H9 (cell line): ENCODE data around the gene RASGRF1. TPM values are rescaled to one million over a fixed set of nuclear protein-coding genes. Genes with fewer than 3 reads are reported as not detected.

Experiments used
- DNase-seq: peaks from one replicate; pipeline ENCODE4 v3.0.0-alpha.2; 2017
- H2AFZ ChIP-seq: one replicate; pipeline ENCODE4 v1.6.1; 2013; ENCODE audit warnings: mild to moderate bottlenecking, low read length, control low read depth, moderate library complexity
- H2AK5ac ChIP-seq: 2 replicates; pipeline ENCODE4 v1.6.1; 2013; ENCODE audit warnings: low read length, control low read depth, mixed read lengths; ENCODE audit not compliant: insufficient read length
- H2BK120ac ChIP-seq: one replicate; pipeline ENCODE4 v1.6.1; 2013; ENCODE audit warnings: low read depth, mild to moderate bottlenecking, low read length, control low read depth, inconsistent platforms; ENCODE audit not compliant: poor library complexity, severe bottlenecking
- H2BK12ac ChIP-seq: 2 replicates; pipeline ENCODE4 v1.6.1; 2013; ENCODE audit warnings: low read length, control low read depth, mixed read lengths, low read depth; ENCODE audit not compliant: insufficient read length
- H2BK15ac ChIP-seq: 2 replicates; pipeline ENCODE4 v1.6.1; 2013; ENCODE audit warnings: low read depth, low read length, control low read depth
- H2BK20ac ChIP-seq: one replicate; pipeline ENCODE4 v1.6.1; 2013; ENCODE audit warnings: low read depth, mild to moderate bottlenecking, low read length, control low read depth, inconsistent platforms; ENCODE audit not compliant: poor library complexity, severe bottlenecking
- H2BK5ac ChIP-seq: 2 replicates; pipeline ENCODE4 v1.6.1; 2013; ENCODE audit warnings: low read length, control low read depth, mixed read lengths; ENCODE audit not compliant: insufficient read length
- H3K14ac ChIP-seq: 2 replicates; pipeline ENCODE4 v1.6.1; 2013; ENCODE audit warnings: low read length, control low read depth; ENCODE audit not compliant: insufficient read depth
- H3K18ac ChIP-seq: 2 replicates; pipeline ENCODE4 v1.6.1; 2013; ENCODE audit warnings: low read depth, mild to moderate bottlenecking, mixed read lengths, low read length, control low read depth; ENCODE audit not compliant: insufficient read length
- H3K23ac ChIP-seq: 2 replicates; pipeline ENCODE4 v1.6.1; 2013; ENCODE audit warnings: low read length, control low read depth, mixed read lengths, low read depth; ENCODE audit not compliant: insufficient read length
- H3K23me2 ChIP-seq: 2 replicates; pipeline ENCODE4 v1.6.1; 2013; ENCODE audit warnings: low read depth, mild to moderate bottlenecking, mixed read lengths, low read length, control low read depth; ENCODE audit not compliant: insufficient read length, poor library complexity, severe bottlenecking
- H3K27ac ChIP-seq: 2 replicates; pipeline ENCODE4 v1.5.1; 2013; ENCODE audit warnings: low read length, control low read depth, mixed read lengths, low read depth; ENCODE audit not compliant: insufficient read length
- H3K27me3 ChIP-seq: 2 replicates; pipeline ENCODE4 v1.6.1; 2013; ENCODE audit warnings: low read length, control low read depth, inconsistent platforms; ENCODE audit not compliant: insufficient read depth
- H3K4ac ChIP-seq: 2 replicates; pipeline ENCODE4 v1.6.1; 2013; ENCODE audit warnings: low read depth, mild to moderate bottlenecking, control low read depth, inconsistent platforms, low read length, moderate library complexity
- H3K4me1 ChIP-seq: 2 replicates; pipeline ENCODE4 v1.6.1; 2013; ENCODE audit warnings: low read length, control low read depth, inconsistent platforms; ENCODE audit not compliant: insufficient read depth
- H3K4me2 ChIP-seq: 2 replicates; pipeline ENCODE4 v1.6.1; 2013; ENCODE audit warnings: low read length, control low read depth, mixed read lengths; ENCODE audit not compliant: insufficient read length, insufficient read depth
- H3K56ac ChIP-seq: 2 replicates; pipeline ENCODE4 v1.6.1; 2013; ENCODE audit warnings: low read depth, mild to moderate bottlenecking, mixed read lengths, low read length, control low read depth; ENCODE audit not compliant: insufficient read length
- H3K79me1 ChIP-seq: 2 replicates; pipeline ENCODE4 v1.6.1; 2013; ENCODE audit warnings: low read depth, mild to moderate bottlenecking, moderate library complexity, low read length, control low read depth, inconsistent platforms; ENCODE audit not compliant: insufficient read depth, poor library complexity, severe bottlenecking
- H3K79me2 ChIP-seq: 2 replicates; pipeline ENCODE4 v1.6.1; 2013; ENCODE audit warnings: low read length, control low read depth, inconsistent platforms; ENCODE audit not compliant: insufficient read depth
- H3K9ac ChIP-seq: 2 replicates; pipeline ENCODE4 v1.6.1; 2013; ENCODE audit warnings: low read length, control low read depth, mixed read lengths; ENCODE audit not compliant: insufficient read length; ENCODE audit errors: extremely low read depth
- H3K9me3 ChIP-seq: one replicate; pipeline ENCODE4 v1.6.1; 2013; ENCODE audit warnings: low read depth, low read length, inconsistent platforms; ENCODE audit not compliant: control insufficient read depth
- H3T11ph ChIP-seq: one replicate; pipeline ENCODE4 v1.6.1; 2013; ENCODE audit warnings: mild to moderate bottlenecking, low read length, control low read depth, inconsistent platforms
- H4K20me1 ChIP-seq: one replicate; pipeline ENCODE4 v1.6.1; 2013; ENCODE audit not compliant: control insufficient read depth, insufficient read length, insufficient read depth
- H4K5ac ChIP-seq: 2 replicates; pipeline ENCODE4 v1.6.1; 2013; ENCODE audit warnings: low read depth, mild to moderate bottlenecking, mixed read lengths, low read length, control low read depth; ENCODE audit not compliant: insufficient read length
- H4K8ac ChIP-seq: replicated peaks from 2 replicates; pipeline ENCODE4 v1.6.1; 2013; ENCODE audit warnings: low read length, control low read depth, mixed read lengths, low read depth; ENCODE audit not compliant: insufficient read length
- H4K91ac ChIP-seq: 2 replicates; pipeline ENCODE4 v1.6.1; 2013; ENCODE audit warnings: low read depth, mild to moderate bottlenecking, moderate library complexity, mixed read lengths, low read length, control low read depth; ENCODE audit not compliant: insufficient read length
- H3K27ac Mint-ChIP-seq, 3 experiments: 2 replicates in 2 of 3; 3 replicates in 1 of 3; pipeline ENCODE4 v1.8.0; 2020 to 2021; ENCODE audit warnings: mixed read lengths in 3 of 3, mild to moderate bottlenecking in 1 of 3, moderate library complexity in 1 of 3
- H3K27me3 Mint-ChIP-seq: 2 replicates; pipeline ENCODE4 v1.8.0; 2021; ENCODE audit warnings: low read depth, mild to moderate bottlenecking, moderate library complexity, mixed read lengths
- H3K36me3 Mint-ChIP-seq, 3 experiments: 2 replicates in 2 of 3; 3 replicates in 1 of 3; pipeline ENCODE4 v1.8.0; 2020 to 2021; ENCODE audit warnings: low read depth in 3 of 3, mixed read lengths in 3 of 3; ENCODE audit not compliant: insufficient read depth in 1 of 3
- H3K4me1 Mint-ChIP-seq, 2 experiments: 2 replicates each; pipeline ENCODE4 v1.8.0; 2020; ENCODE audit warnings: mixed read lengths in 2 of 2
- H3K4me3 Mint-ChIP-seq, 2 experiments: 2 replicates in 1 of 2; 3 replicates in 1 of 2; pipeline ENCODE4 v1.8.0; 2020 to 2021; ENCODE audit warnings: mild to moderate bottlenecking in 2 of 2, mixed read lengths in 2 of 2, moderate library complexity in 1 of 2
- H3K9me3 Mint-ChIP-seq, 2 experiments: 2 replicates in 1 of 2; 3 replicates in 1 of 2; pipeline ENCODE4 v1.8.0; 2020; ENCODE audit warnings: mild to moderate bottlenecking in 2 of 2, mixed read lengths in 2 of 2, moderate library complexity in 1 of 2
- WGBS: extraction: QIAGEN DNeasy Blood & Tissue Kit; methylation state at CpG from one replicate; pipeline ENCODE4 v1.1.7; 2013; ENCODE audit warnings: missing lambda C conversion rate, low lambda C conversion rate, mixed read lengths; ENCODE audit not compliant: insufficient read length; ENCODE audit errors: extremely low coverage; 5-methylcytosine and 5-hydroxymethylcytosine counted together
- long read RNA-seq: library from polyadenylated mRNA; unstranded; transcript quantifications from one replicate; pipeline ENCODE4 v2.0.0, GENCODE V29; 2020
- total RNA-seq: library from RNA; stranded (reverse); gene quantifications from 2 replicates; pipeline ENCODE4 v1.2.1, GENCODE V29; 2021
- TF ChIP-seq, protein P1 (sequence below): fragments of 200-600 bp; sonication (generic); conservative IDR thresholded peaks from 3 replicates; pipeline ENCODE4 v1.8.0; 2021; ENCODE audit warnings: antibody characterized with exemption, mild to moderate bottlenecking

RASGRF1 gene, protein sequence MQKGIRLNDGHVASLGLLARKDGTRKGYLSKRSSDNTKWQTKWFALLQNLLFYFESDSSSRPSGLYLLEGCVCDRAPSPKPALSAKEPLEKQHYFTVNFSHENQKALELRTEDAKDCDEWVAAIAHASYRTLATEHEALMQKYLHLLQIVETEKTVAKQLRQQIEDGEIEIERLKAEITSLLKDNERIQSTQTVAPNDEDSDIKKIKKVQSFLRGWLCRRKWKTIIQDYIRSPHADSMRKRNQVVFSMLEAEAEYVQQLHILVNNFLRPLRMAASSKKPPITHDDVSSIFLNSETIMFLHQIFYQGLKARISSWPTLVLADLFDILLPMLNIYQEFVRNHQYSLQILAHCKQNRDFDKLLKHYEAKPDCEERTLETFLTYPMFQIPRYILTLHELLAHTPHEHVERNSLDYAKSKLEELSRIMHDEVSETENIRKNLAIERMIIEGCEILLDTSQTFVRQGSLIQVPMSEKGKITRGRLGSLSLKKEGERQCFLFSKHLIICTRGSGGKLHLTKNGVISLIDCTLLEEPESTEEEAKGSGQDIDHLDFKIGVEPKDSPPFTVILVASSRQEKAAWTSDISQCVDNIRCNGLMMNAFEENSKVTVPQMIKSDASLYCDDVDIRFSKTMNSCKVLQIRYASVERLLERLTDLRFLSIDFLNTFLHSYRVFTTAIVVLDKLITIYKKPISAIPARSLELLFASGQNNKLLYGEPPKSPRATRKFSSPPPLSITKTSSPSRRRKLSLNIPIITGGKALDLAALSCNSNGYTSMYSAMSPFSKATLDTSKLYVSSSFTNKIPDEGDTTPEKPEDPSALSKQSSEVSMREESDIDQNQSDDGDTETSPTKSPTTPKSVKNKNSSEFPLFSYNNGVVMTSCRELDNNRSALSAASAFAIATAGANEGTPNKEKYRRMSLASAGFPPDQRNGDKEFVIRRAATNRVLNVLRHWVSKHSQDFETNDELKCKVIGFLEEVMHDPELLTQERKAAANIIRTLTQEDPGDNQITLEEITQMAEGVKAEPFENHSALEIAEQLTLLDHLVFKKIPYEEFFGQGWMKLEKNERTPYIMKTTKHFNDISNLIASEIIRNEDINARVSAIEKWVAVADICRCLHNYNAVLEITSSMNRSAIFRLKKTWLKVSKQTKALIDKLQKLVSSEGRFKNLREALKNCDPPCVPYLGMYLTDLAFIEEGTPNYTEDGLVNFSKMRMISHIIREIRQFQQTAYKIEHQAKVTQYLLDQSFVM (N-terminal part only)
- 0.33 and 0.48 TPM in 2 replicates for total RNA-seq
- long read RNA-seq, partial matches to known transcripts, result 0 of 3 reads
- long read RNA-seq, other reads (novel, unspliced or antisense), result 3 of 3 reads

DNA sequence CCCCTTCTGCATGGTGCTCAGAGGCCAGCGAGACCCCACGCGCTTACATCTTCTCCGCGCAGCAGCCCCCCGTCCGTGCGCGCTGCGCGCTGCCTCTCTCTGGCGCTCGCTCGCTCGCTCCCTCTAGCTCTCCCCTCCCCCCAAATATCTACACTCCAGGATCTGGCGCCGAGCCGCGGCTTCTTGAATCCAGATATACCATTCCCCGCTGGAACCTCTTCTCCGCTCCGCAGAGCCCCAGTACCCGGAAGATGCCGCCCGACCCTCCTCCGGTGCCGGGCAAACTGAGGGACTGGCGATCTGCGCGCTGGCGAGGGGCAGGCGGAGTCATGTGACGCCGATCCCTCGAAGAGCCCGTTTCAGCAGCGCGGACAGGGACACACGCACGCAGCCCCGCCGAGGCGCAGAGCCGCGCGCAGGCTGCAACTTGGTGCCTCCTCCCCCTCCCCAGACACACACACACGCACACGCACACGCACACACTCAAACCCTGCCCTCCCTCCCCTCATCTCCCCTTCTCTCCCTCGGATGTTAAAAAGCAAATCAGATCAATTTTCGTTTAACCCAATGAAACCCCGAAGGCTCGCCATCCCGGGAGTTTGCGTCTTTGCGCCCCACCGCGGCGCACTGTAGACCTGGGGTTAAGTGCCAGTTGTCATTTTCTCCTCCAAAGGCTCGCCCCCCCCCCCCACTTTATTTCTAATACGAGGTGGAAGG is at the start of gene RASGRF1:
TSS of gene RASGRF1 (minus strand) at position 294 of the 717 bp plus-strand sequence. CDS start at position 12, 282 bp downstream.
- no peak within 1 kb of the TSS for H2BK12ac ChIP-seq
- H3K4me1 ChIP-seq, result no peaks in the 10 kb centered on the region
- Mint-ChIP-seq H3K27me3 (peaks cover 100% of the 10 kb centered on the region), H3K4me1 (peaks cover 9 to 22% of the 10 kb centered on the region in 2 experiments), H3K36me3 (no peaks in the 10 kb centered on the region; a peak in 2 of 7 replicates), H3K27ac (no peak within 1 kb of the TSS), H3K9me3 (peaks cover 5 to 7% of the 10 kb centered on the region in 2 experiments; a peak in 3 of 5 replicates), H3K4me3 (peak within 1 kb of the TSS; percentile 69 to 90)
- H3K79me1 ChIP-seq, result no peaks in the 10 kb centered on the region
- H4K91ac ChIP-seq, result no peak within 1 kb of the TSS
- H4K8ac ChIP-seq, result no peak within 1 kb of the TSS
- H3K4ac ChIP-seq, result no peak within 1 kb of the TSS
- H2BK20ac ChIP-seq, result no peak within 1 kb of the TSS
- peak; percentile 73 for DNase-seq
- H3K9me3 ChIP-seq, result no peaks in the 10 kb centered on the region
- no peak within 1 kb of the TSS for H2BK5ac ChIP-seq
- no peak within 1 kb of the TSS for H3K14ac ChIP-seq
- TF ChIP-seq, protein P1, sequence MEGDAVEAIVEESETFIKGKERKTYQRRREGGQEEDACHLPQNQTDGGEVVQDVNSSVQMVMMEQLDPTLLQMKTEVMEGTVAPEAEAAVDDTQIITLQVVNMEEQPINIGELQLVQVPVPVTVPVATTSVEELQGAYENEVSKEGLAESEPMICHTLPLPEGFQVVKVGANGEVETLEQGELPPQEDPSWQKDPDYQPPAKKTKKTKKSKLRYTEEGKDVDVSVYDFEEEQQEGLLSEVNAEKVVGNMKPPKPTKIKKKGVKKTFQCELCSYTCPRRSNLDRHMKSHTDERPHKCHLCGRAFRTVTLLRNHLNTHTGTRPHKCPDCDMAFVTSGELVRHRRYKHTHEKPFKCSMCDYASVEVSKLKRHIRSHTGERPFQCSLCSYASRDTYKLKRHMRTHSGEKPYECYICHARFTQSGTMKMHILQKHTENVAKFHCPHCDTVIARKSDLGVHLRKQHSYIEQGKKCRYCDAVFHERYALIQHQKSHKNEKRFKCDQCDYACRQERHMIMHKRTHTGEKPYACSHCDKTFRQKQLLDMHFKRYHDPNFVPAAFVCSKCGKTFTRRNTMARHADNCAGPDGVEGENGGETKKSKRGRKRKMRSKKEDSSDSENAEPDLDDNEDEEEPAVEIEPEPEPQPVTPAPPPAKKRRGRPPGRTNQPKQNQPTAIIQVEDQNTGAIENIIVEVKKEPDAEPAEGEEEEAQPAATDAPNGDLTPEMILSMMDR, result no peak
- no peak within 1 kb of the TSS for H2BK120ac ChIP-seq
- H4K20me1 ChIP-seq, result peaks cover 4% of the 10 kb centered on the region
- H3K23ac ChIP-seq, result no peak within 1 kb of the TSS
- no peak within 1 kb of the TSS for H3K27ac ChIP-seq
- peaks cover 76% of the 10 kb centered on the region; the same call in 1 of the 2 replicates for H3K27me3 ChIP-seq
- H2AFZ ChIP-seq, result no peak within 1 kb of the TSS
- no peaks in the 10 kb centered on the region for H3K79me2 ChIP-seq
- H2AK5ac ChIP-seq, result no peak within 1 kb of the TSS
- no peak within 1 kb of the TSS for H4K5ac ChIP-seq
- H3K23me2 ChIP-seq, result peaks cover 27% of the 10 kb centered on the region
- no peak within 1 kb of the TSS for H3K9ac ChIP-seq
- H3K4me2 ChIP-seq, result peak within 1 kb of the TSS; percentile 39
- no peak within 1 kb of the TSS for H3T11ph ChIP-seq
- no peak within 1 kb of the TSS for H3K18ac ChIP-seq
- no peak within 1 kb of the TSS for H2BK15ac ChIP-seq
- no peak within 1 kb of the TSS for H3K56ac ChIP-seq
- WGBS, result no CpG with 5 or more reads among the region's 61 CpGs
